DOHH2 (cell line): ENCODE measurements around the gene CREB5.

Experiments
- EZH2phosphoT487 ChIP-seq: fragments of 200-600 bp; sonication (generic); IDR thresholded peaks from 2 replicates; pipeline ENCODE4 v1.6.1; 2017; ENCODE audit warnings: borderline replicate concordance, mild to moderate bottlenecking, antibody characterized with exemption, low read length, moderate library complexity, mixed read lengths
- TF ChIP-seq, protein P1 (sequence below): fragments of 200-600 bp; sonication (generic); IDR thresholded peaks from one replicate; pipeline ENCODE4 v1.5.1; 2014; ENCODE audit warnings: antibody characterized with exemption, mild to moderate bottlenecking, low read depth, low read length; ENCODE audit not compliant: poor library complexity, severe bottlenecking

DNA sequence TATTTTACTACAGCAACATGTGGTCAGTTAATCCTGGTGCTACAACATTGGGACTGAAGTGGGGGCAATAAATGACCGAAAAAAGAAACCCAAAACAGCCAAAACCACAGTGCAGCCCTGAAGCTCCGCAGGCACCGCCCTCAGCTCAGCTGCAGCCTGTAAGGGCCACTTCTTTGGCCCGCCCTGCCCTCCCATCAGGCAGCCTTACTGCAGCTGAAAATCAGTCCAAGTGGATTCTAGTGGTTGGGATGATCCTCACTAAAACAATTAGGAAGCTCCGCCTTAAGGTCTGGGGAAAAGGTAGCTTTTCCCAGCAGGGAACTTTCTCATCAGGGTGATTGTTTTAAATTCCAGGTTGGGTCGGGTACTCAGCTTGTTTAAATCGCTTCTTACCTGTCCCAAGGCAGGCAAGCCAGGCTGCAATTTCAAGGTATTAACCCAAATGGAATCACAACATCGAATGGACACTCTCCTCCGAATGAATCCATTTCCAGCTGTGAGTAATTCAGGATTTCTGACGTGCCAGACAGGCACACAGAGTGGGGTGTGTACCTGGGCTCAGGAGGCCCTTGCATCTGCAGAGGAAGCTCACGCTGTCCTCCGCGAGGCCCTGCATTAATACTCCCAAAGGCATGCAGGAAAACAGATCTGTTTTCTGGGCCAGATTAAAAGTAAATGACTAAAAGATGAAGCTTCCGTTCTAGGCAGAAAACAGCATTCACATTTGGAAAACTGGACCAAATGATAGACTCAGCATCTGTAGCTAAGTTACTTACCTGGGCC, 104.3 kb downstream of the CREB5 start:
- TF ChIP-seq, protein P1, sequence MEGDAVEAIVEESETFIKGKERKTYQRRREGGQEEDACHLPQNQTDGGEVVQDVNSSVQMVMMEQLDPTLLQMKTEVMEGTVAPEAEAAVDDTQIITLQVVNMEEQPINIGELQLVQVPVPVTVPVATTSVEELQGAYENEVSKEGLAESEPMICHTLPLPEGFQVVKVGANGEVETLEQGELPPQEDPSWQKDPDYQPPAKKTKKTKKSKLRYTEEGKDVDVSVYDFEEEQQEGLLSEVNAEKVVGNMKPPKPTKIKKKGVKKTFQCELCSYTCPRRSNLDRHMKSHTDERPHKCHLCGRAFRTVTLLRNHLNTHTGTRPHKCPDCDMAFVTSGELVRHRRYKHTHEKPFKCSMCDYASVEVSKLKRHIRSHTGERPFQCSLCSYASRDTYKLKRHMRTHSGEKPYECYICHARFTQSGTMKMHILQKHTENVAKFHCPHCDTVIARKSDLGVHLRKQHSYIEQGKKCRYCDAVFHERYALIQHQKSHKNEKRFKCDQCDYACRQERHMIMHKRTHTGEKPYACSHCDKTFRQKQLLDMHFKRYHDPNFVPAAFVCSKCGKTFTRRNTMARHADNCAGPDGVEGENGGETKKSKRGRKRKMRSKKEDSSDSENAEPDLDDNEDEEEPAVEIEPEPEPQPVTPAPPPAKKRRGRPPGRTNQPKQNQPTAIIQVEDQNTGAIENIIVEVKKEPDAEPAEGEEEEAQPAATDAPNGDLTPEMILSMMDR, result no peak
- no peak for TF ChIP-seq EZH2phosphoT487
